Trophoblast cell (in vitro differentiated cells and primary cell): ENCODE results near the gene LINGO1.

ENCODE experiments used
- DNase-seq, 2 donors: peaks; one replicate each; pipeline ENCODE4 v3.0.0-alpha.2; 2016
- H2AFZ ChIP-seq: 2 replicates; pipeline ENCODE4 v1.6.1; 2013; ENCODE audit warnings: low read length, moderate library complexity, mild to moderate bottlenecking; ENCODE audit not compliant: insufficient read depth, poor library complexity
- H2AK5ac ChIP-seq: 2 replicates; pipeline ENCODE4 v1.6.1; 2013; ENCODE audit warnings: mild to moderate bottlenecking, low read length
- H2BK120ac ChIP-seq: 2 replicates; pipeline ENCODE4 v1.6.1; 2013; ENCODE audit warnings: low read length, mild to moderate bottlenecking, moderate library complexity; ENCODE audit not compliant: insufficient read depth, poor library complexity
- H2BK12ac ChIP-seq: 2 replicates; pipeline ENCODE4 v1.6.1; 2013; ENCODE audit warnings: mild to moderate bottlenecking, low read length, moderate library complexity
- H2BK5ac ChIP-seq: 2 replicates; pipeline ENCODE4 v1.6.1; 2013; ENCODE audit warnings: low read length, low read depth, moderate library complexity, mild to moderate bottlenecking; ENCODE audit not compliant: poor library complexity
- H3K14ac ChIP-seq: 2 replicates; pipeline ENCODE4 v1.6.1; 2013; ENCODE audit warnings: mild to moderate bottlenecking, low read length
- H3K18ac ChIP-seq: 2 replicates; pipeline ENCODE4 v1.6.1; 2013; ENCODE audit warnings: mild to moderate bottlenecking, low read length
- H3K23ac ChIP-seq: 2 replicates; pipeline ENCODE4 v1.6.1; 2013; ENCODE audit warnings: low read length
- H3K27ac ChIP-seq: 2 replicates; pipeline ENCODE4 v1.5.1; 2013; ENCODE audit warnings: low read depth, mild to moderate bottlenecking, inconsistent platforms, low read length, moderate library complexity
- H3K27me3 ChIP-seq: 2 replicates; pipeline ENCODE4 v1.6.1; 2013; ENCODE audit warnings: inconsistent platforms, mild to moderate bottlenecking, low read length, moderate library complexity; ENCODE audit not compliant: insufficient read depth
- H3K36me3 ChIP-seq, 2 experiments: 1 replicate in 1 of 2; 2 replicates in 1 of 2; pipeline ENCODE4 v1.6.1; 2013; ENCODE audit warnings: low read length in 2 of 2, mild to moderate bottlenecking in 2 of 2, moderate library complexity in 1 of 2; ENCODE audit not compliant: insufficient read depth in 2 of 2, control insufficient read depth in 1 of 2
- H3K4ac ChIP-seq: 2 replicates; pipeline ENCODE4 v1.6.1; 2013; ENCODE audit warnings: low read depth, mild to moderate bottlenecking, low read length, moderate library complexity
- H3K4me1 ChIP-seq, 2 experiments: 1 replicate in 1 of 2; 2 replicates in 1 of 2; pipeline ENCODE4 v1.6.1; 2013; ENCODE audit warnings: low read length in 2 of 2, mild to moderate bottlenecking in 2 of 2, moderate library complexity in 1 of 2; ENCODE audit not compliant: insufficient read depth in 2 of 2, control insufficient read depth in 1 of 2
- H3K4me2 ChIP-seq: 2 replicates; pipeline ENCODE4 v1.6.1; 2013; ENCODE audit warnings: inconsistent platforms, mild to moderate bottlenecking, low read length, moderate library complexity
- H3K4me3 ChIP-seq: 2 replicates; pipeline ENCODE4 v1.5.1; 2013; ENCODE audit warnings: mild to moderate bottlenecking, low read depth, low read length, inconsistent platforms
- H3K79me1 ChIP-seq: one replicate; pipeline ENCODE4 v1.6.1; 2013; ENCODE audit warnings: low read length
- H3K79me2 ChIP-seq: 2 replicates; pipeline ENCODE4 v1.6.1; 2013; ENCODE audit warnings: low read length, mild to moderate bottlenecking; ENCODE audit not compliant: control insufficient read depth, insufficient read depth, poor library complexity
- H3K9ac ChIP-seq: 2 replicates; pipeline ENCODE4 v1.6.1; 2013; ENCODE audit warnings: mild to moderate bottlenecking, low read length
- H3K9me3 ChIP-seq: 2 replicates; pipeline ENCODE4 v1.6.1; 2013; ENCODE audit warnings: low read depth, mild to moderate bottlenecking, control low read depth, inconsistent platforms, low read length; ENCODE audit not compliant: insufficient read depth
- H4K12ac ChIP-seq: 2 replicates; pipeline ENCODE4 v1.6.1; 2013; ENCODE audit warnings: low read depth, mild to moderate bottlenecking, low read length, moderate library complexity
- H4K8ac ChIP-seq: 2 replicates; pipeline ENCODE4 v1.6.1; 2013; ENCODE audit warnings: low read depth, mild to moderate bottlenecking, low read length, moderate library complexity
- H4K91ac ChIP-seq: one replicate; pipeline ENCODE4 v1.6.1; 2013; ENCODE audit warnings: low read depth, mild to moderate bottlenecking, low read length, moderate library complexity
- WGBS: extraction: QIAGEN DNeasy Blood & Tissue Kit; methylation state at CpG from one replicate; pipeline ENCODE4 v1.1.7; 2013; ENCODE audit warnings: missing lambda C conversion rate; ENCODE audit not compliant: insufficient read length, insufficient coverage; ENCODE audit errors: extremely low coverage; 5-methylcytosine and 5-hydroxymethylcytosine counted together

The LINGO1 gene

GRCh38 chr15:77567202-77567601, 65.5 kb downstream of the LINGO1 start:
- Histone ChIP-seq H4K91ac (no peak overlapping the region), H3K79me2 (no peaks in the 10 kb centered on the region), H3K9me3 (peaks cover 2% of the 10 kb centered on the region), H3K4me1 (peaks cover 15 to 16% of the 10 kb centered on the region in 2 experiments), H2BK120ac (no peak overlapping the region), H2AK5ac (no peak overlapping the region), H3K18ac (no peak overlapping the region), H2AFZ (no peak overlapping the region), H3K23ac (no peak overlapping the region), H3K14ac (no peak overlapping the region), H2BK12ac (no peak overlapping the region), H3K36me3 (no peaks in the 10 kb centered on the region), H4K12ac (no peak overlapping the region), H3K27ac (no peak overlapping the region), H2BK5ac (no peak overlapping the region), H3K79me1 (peaks cover 4% of the 10 kb centered on the region), H3K4me2 (no peak overlapping the region), H3K9ac (no peak overlapping the region), H3K4ac (no peak overlapping the region), H3K4me3 (no peak overlapping the region), H3K27me3 (no peaks in the 10 kb centered on the region), H4K8ac (no peak overlapping the region)
- no peak for DNase-seq
- no CpG with 5 or more reads among the region's 10 CpGs for WGBS

GRCh38 chr15:77566092-77566491, 66.6 kb downstream of the LINGO1 start:
- no peak overlapping the region for H4K12ac ChIP-seq
- H3K18ac ChIP-seq, result no peak overlapping the region
- no peak overlapping the region for H3K14ac ChIP-seq
- no peak overlapping the region for H3K4ac ChIP-seq
- H3K79me1 ChIP-seq, result peaks cover 4% of the 10 kb centered on the region
- no peak overlapping the region for H3K9ac ChIP-seq
- no peaks in the 10 kb centered on the region for H3K79me2 ChIP-seq
- no peak overlapping the region for H2AK5ac ChIP-seq
- no peak overlapping the region for H3K27ac ChIP-seq
- no CpG with 5 or more reads among the region's 4 CpGs for WGBS
- H3K23ac ChIP-seq, result no peak overlapping the region
- peaks cover 2% of the 10 kb centered on the region for H3K9me3 ChIP-seq
- no peak overlapping the region for H2AFZ ChIP-seq
- H4K8ac ChIP-seq, result no peak overlapping the region
- no peak overlapping the region for H3K4me2 ChIP-seq
- no peak overlapping the region for H2BK5ac ChIP-seq
- no peaks in the 10 kb centered on the region for H3K27me3 ChIP-seq
- H2BK120ac ChIP-seq, result no peak overlapping the region
- peaks cover 15 to 16% of the 10 kb centered on the region in 2 experiments for H3K4me1 ChIP-seq
- H4K91ac ChIP-seq, result no peak overlapping the region
- no peak overlapping the region for H2BK12ac ChIP-seq
- no peak for DNase-seq
- H3K4me3 ChIP-seq, result no peak overlapping the region
- H3K36me3 ChIP-seq, result no peaks in the 10 kb centered on the region

GRCh38 chr15:77565378-77565915, 67.3 kb downstream of the LINGO1 start:
- no peak overlapping the region for H4K12ac ChIP-seq

GRCh38 chr15:77564938-77565337, 67.8 kb downstream of the LINGO1 start:
- Histone ChIP-seq H3K23ac (no peak overlapping the region), H3K79me1 (peaks cover 4% of the 10 kb centered on the region)

More at GRCh38 chr15:77565378-77565915, 67.3 kb downstream of the LINGO1 start:
- Histone ChIP-seq H3K79me1 (peaks cover 4% of the 10 kb centered on the region), H3K9ac (no peak overlapping the region), H3K79me2 (no peaks in the 10 kb centered on the region), H4K8ac (no peak overlapping the region), H3K23ac (no peak overlapping the region), H3K4me2 (no peak overlapping the region), H2AK5ac (no peak overlapping the region), H3K36me3 (no peaks in the 10 kb centered on the region), H3K4me3 (no peak overlapping the region), H3K4me1 (peaks cover 15 to 16% of the 10 kb centered on the region in 2 experiments), H3K27me3 (no peaks in the 10 kb centered on the region), H4K91ac (no peak overlapping the region), H3K14ac (no peak overlapping the region), H2BK12ac (no peak overlapping the region), H3K18ac (no peak overlapping the region), H2BK5ac (no peak overlapping the region), H3K4ac (no peak overlapping the region), H3K27ac (no peak overlapping the region), H2AFZ (no peak overlapping the region), H3K9me3 (peaks cover 2% of the 10 kb centered on the region), H2BK120ac (no peak overlapping the region)
- no peak for DNase-seq
- WGBS, result no CpG with 5 or more reads among the region's 25 CpGs

More at GRCh38 chr15:77564938-77565337, 67.8 kb downstream of the LINGO1 start:
- H3K79me2 ChIP-seq, result no peaks in the 10 kb centered on the region
- no peak overlapping the region for H2BK120ac ChIP-seq
- H3K4me3 ChIP-seq, result no peak overlapping the region
- no peak overlapping the region for H2BK12ac ChIP-seq
- no peak overlapping the region for H4K8ac ChIP-seq
- H3K9me3 ChIP-seq, result peaks cover 2% of the 10 kb centered on the region
- no peak overlapping the region for H2AFZ ChIP-seq
- no CpG with 5 or more reads among the region's 9 CpGs for WGBS
- no peak overlapping the region for H3K18ac ChIP-seq
- no peak overlapping the region for H3K14ac ChIP-seq
- no peak overlapping the region for H2AK5ac ChIP-seq
- H3K4me1 ChIP-seq, result peaks cover 15 to 16% of the 10 kb centered on the region in 2 experiments
- no peak overlapping the region for H4K91ac ChIP-seq
- no peak overlapping the region for H3K4ac ChIP-seq
- no peaks in the 10 kb centered on the region for H3K27me3 ChIP-seq
- H4K12ac ChIP-seq, result no peak overlapping the region
- no peak for DNase-seq
- H3K4me2 ChIP-seq, result no peak overlapping the region
- H2BK5ac ChIP-seq, result no peak overlapping the region
- H3K36me3 ChIP-seq, result no peaks in the 10 kb centered on the region
- no peak overlapping the region for H3K27ac ChIP-seq
- no peak overlapping the region for H3K9ac ChIP-seq
